Measurements from ENCODE around the gene PTGES.

GRCh38 chr9:129761293-129761900, 8.6 kb upstream of the PTGES start:
- TF ChIP-seq POLR2A (IDR thresholded peaks at IDR 0.05), result no peak
- TF ChIP-seq CTCF (IDR thresholded peaks at IDR 0.05), result no peak
